Muscle layer of duodenum (tissue), 2 donors: ENCODE results near the gene SLC27A6.

Source experiments
- H3K27ac ChIP-seq: one replicate; pipeline ENCODE4 v1.7.0; 2013; ENCODE audit warnings: mild to moderate bottlenecking, low read length
- H3K27me3 ChIP-seq: one replicate; pipeline ENCODE4 v1.7.0; 2013; ENCODE audit warnings: low read depth, mild to moderate bottlenecking, control low read depth, low read length
- H3K36me3 ChIP-seq, 2 donors: one replicate each; pipeline ENCODE4 v1.7.0; 2013; ENCODE audit warnings: low read length in 2 of 2, control low read depth in 1 of 2, mild to moderate bottlenecking in 1 of 2; ENCODE audit not compliant: insufficient read depth in 2 of 2, control insufficient read depth in 1 of 2
- H3K4me1 ChIP-seq, 2 donors: one replicate each; pipeline ENCODE4 v1.7.0; 2013; ENCODE audit warnings: low read length in 2 of 2, mild to moderate bottlenecking in 2 of 2, control low read depth in 1 of 2, moderate library complexity in 1 of 2; ENCODE audit not compliant: insufficient read depth in 2 of 2, control insufficient read depth in 1 of 2
- H3K4me3 ChIP-seq, 2 donors: one replicate each; pipeline ENCODE4 v1.7.0; 2013; ENCODE audit warnings: low read length in 2 of 2, low read depth in 1 of 2, mild to moderate bottlenecking in 1 of 2
- H3K9me3 ChIP-seq, 2 donors: one replicate each; pipeline ENCODE4 v1.7.0; 2013; ENCODE audit warnings: low read length in 2 of 2, control low read depth in 1 of 2, mild to moderate bottlenecking in 1 of 2; ENCODE audit not compliant: control insufficient read depth in 1 of 2
- donor health status: healthy.

The SLC27A6 gene

GRCh38 chr5:129082225-129083136 lies 117.2 kb downstream of the SLC27A6 start:
- Histone ChIP-seq H3K4me3 (no peak overlapping the region), H3K36me3 (no peaks in the 10 kb centered on the region), H3K4me1 (no peaks in the 10 kb centered on the region), H3K27ac (no peak overlapping the region), H3K27me3 (no peaks in the 10 kb centered on the region), H3K9me3 (no peaks in the 10 kb centered on the region)
